GM10266 (cell line): ENCODE measurements around the gene GALM.

Source experiments
- DNase-seq: peaks from one replicate; pipeline ENCODE4 v3.0.0; 2012; ENCODE audit errors: extremely low spot score
- TF ChIP-seq, protein P1 (sequence below): IDR thresholded peaks from 2 replicates; pipeline ENCODE4 v1.5.1; 2012; ENCODE audit warnings: mild to moderate bottlenecking, low read depth; ENCODE audit not compliant: control insufficient read depth, insufficient read depth; ENCODE audit errors: missing control alignments

Gene GALM

DNA sequence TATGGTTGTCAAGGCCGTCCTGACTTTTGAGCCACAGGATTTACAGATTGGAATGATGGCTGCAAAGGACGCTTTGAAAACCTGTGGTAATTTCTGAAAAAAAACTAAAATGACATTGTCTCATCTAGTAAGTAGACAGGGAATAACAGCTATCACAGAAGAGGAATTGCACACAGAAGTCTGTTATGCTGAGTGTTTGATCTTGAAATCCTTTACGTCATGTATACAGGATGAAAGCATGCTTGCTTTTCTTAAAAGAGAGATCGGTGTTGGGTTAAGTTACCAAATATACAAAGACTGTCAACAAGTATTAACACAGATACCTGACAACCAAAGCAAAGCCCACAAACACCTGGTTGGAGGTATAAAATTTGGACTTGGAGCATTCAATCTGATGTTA lies 97.8 kb downstream of the GALM start:
- TF ChIP-seq, protein P1, sequence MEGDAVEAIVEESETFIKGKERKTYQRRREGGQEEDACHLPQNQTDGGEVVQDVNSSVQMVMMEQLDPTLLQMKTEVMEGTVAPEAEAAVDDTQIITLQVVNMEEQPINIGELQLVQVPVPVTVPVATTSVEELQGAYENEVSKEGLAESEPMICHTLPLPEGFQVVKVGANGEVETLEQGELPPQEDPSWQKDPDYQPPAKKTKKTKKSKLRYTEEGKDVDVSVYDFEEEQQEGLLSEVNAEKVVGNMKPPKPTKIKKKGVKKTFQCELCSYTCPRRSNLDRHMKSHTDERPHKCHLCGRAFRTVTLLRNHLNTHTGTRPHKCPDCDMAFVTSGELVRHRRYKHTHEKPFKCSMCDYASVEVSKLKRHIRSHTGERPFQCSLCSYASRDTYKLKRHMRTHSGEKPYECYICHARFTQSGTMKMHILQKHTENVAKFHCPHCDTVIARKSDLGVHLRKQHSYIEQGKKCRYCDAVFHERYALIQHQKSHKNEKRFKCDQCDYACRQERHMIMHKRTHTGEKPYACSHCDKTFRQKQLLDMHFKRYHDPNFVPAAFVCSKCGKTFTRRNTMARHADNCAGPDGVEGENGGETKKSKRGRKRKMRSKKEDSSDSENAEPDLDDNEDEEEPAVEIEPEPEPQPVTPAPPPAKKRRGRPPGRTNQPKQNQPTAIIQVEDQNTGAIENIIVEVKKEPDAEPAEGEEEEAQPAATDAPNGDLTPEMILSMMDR, result no peak
- no peak for DNase-seq

DNA sequence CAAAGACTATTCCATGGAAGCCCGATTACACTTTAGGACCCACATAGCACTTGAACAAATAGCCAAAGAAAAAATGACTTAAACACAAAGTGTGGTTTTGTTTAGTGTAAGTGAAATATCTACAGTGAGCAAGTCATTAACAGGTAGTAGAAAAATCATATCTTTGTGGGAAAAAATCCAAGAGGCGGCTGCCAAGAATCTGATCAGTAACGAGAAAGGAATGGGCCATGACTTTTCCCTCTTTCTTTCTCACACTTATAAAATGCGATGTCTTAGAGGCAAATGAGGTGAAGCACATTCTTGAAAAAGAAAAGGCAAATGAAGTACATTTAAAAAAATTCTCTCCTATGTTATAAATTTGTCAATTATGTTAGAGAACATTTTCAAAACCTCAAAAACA lies 99.2 kb downstream of the GALM start:
- DNase-seq, result no peak
- TF ChIP-seq, protein P1, result no peak

DNA sequence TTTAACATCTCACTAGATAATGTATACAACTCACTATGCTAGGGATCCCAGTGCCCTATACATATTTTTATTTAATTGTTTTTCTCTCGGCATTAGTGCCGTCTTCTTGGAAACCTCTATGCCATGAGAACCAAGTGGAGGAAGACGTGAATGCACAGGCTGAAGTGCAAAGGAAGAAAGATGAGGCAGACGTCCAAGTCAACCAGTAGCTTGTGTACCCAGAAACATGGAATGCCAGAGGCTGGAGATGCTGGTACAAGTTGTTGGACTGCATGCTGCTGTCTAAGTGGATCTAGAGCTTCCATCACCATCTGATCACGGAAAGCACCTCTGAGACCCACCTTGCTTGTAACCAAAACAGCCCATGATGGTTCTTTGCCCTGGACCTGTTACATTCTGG lies 99.6 kb downstream of the GALM start:
- no peak for DNase-seq
- TF ChIP-seq, protein P1, result no peak

DNA sequence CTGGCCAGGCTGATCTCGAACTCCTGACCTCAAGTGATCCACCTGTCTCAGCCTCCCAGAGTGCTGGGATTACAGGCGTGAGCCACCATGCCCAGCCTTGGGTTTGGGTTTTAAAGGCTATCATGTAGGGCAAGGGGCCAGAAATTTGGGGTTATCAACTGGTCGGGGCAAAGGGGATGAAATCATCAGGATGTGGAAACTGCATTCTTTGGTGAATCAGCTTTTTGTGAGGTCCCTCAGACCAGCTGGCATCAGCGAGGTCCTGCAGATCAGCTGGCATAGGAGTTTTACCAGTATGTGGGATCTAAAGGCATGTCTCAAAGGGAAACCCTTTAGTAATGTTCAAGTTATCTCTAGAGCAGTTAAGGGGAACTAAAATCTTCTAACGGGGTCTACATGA lies 105.7 kb downstream of the GALM start:
- no peak for DNase-seq
- TF ChIP-seq, protein P1, result no peak

DNA sequence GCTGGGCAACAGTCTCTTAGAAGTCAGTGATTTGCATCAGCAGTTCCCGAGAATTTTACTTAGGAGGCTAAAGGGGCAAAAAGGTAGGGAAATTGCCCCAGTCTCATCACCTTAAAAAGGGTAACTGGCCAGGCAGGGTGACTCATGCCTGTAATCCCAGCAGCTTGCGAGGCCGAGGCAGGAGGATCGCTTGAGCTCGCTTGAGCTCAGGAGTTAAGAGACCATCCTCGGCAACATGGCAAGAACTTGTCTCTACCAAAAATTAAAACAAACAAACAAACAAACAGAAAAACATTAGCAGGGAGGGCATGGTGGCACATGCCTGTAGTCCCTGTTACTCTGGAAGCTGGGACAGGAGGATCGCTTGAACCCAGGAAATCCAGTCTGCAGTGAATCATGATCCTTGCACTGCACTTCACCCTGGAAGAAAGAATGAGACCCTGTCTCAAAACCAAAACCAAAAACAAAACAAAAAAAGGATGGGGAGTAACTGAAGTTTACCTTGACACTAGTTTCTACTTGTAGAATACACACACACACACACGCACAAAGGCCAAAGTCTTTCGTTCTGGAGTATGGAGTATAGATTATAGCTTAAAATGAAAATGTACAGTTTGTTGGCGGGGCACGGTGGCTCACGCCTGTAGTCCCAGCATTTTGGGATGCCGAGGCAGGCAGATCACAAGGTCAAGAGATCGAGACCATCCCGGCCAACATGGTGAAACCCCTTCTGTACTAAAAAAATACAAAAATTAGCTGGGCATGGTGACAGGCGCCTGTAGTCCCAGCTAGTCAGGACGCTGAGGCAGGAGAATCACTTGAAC lies 109.4 kb downstream of the GALM start:
- DNase-seq, result no peak
- TF ChIP-seq, protein P1, result no peak

DNA sequence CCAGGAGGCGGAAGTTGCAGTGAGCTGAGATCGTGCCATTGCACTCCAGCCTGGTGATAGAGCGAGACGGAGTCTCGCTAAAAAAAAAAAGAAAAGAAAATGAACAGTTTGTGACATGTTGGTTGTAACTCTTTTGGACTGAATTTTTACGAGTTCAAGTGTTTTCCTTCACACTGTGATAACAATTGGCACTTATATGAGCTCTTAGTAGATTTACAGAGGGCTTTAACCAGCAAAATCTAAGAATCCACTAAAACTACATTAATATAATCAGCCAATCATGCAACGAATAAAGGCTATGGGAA lies 110.0 kb downstream of the GALM start:
- TF ChIP-seq, protein P1, result no peak
- DNase-seq, result no peak

DNA sequence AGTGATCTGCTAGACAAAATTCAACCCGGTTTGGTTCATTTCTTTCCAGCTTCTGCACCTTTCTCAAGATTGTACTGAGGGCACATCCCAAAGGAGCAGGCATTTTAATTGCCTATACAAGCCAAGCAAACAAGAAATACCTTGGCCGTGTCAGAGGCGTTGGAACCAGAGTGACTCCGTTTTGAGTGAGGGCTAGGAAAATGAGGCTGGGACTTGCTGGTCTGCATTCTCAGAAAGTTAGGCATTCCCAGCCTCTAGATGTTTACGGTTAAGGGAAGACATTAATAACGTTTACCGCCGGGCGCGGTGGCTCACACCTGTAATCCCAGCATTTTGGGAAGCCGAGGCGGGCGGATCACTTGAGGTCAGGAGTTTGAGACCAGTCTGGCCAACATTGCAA lies 110.6 kb downstream of the GALM start:
- TF ChIP-seq, protein P1, result no peak
- no peak for DNase-seq
